IPS-11a (cell line): ENCODE data around the gene PTBP2.

Experiments used
- H3K4me3 ChIP-seq: one replicate; pipeline ENCODE4 v1.5.1; 2013; ENCODE audit warnings: low read depth, low read length, control low read depth

PTBP2 gene, protein sequence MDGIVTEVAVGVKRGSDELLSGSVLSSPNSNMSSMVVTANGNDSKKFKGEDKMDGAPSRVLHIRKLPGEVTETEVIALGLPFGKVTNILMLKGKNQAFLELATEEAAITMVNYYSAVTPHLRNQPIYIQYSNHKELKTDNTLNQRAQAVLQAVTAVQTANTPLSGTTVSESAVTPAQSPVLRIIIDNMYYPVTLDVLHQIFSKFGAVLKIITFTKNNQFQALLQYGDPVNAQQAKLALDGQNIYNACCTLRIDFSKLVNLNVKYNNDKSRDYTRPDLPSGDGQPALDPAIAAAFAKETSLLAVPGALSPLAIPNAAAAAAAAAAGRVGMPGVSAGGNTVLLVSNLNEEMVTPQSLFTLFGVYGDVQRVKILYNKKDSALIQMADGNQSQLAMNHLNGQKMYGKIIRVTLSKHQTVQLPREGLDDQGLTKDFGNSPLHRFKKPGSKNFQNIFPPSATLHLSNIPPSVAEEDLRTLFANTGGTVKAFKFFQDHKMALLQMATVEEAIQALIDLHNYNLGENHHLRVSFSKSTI

DNA sequence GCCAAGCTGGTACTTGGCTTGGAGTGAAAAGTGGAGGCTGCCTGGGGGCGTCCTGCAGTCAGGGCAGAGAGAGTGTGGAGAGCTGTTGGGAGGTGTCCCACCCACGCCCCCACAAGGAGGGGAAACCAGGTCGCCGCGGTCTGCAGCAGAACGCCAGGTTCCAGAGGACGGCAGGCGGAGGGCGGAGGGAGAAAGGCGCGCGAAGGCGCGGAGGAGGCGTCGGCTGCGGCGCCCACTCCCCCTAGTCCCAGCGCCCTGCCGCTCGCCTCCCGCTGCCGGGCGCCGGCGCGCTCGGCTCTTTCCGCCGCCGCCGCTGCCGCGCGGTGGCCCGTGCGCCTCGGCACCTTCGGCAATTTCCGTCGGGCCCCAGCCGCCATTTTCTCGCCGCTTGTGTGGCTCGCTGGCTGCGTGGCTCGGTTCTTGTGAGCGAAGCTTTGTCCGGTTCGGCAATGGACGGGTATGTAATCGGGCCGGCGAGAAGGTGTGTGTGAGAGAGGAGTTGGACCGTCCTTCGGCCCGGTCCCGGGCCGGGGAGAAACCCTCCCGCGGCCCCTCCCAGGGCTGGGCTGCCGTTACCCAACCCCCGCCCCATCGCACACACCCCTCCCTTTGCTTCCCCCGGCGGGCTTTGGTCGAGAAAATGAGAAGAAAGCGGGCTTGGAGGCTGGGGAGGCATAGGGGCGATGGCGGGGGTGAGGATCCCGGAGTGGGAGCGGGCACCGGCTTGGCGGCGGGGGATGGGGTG lies at the start of gene PTBP2:
Gene PTBP2 (plus strand): TSS at position 369 of the 745 bp plus-strand sequence. CDS start 81 bp downstream, at position 450.
- peak within 1 kb of the TSS; percentile 87 for H3K4me3 ChIP-seq

DNA sequence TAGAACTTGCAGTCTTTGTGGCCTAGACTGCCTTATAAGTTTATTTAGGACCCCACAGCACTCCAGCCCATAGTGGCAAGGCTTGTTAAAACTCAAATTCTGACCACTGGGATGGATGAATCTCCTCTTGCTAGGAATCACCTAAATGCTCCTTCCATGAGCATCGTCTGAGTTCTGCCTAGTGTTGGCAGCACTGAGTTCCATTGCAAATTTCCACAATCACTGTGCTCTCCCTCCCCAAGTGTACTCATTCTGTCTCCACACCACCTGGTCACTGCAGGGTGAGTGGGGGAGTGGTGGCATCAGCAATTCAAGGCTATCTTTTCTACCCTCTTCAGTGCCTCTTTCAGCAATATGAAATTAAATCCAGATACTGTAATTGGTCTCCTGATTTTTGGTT lies 46.7 kb upstream of the PTBP2 start:
- no peak overlapping the region for H3K4me3 ChIP-seq

DNA sequence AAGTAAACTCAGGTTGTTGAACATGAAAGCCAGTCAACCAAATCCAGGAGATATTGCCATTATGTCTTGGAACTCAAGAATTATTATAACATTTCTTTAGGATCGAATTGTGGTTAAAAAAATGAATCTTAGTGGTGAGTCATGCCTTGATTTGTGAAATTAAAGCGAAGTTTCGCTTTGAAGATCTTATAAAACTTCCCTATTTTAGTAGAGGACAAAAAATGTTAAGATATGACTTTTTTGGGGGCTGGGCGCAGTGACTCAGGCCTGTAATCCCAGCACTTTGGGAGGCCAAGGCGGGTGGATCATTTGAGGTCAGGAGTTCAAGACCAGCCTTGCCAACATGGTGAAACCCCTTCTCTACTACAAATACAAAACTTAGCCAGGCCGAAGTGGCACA lies 39.5 kb upstream of the PTBP2 start:
- no peak overlapping the region for H3K4me3 ChIP-seq

DNA sequence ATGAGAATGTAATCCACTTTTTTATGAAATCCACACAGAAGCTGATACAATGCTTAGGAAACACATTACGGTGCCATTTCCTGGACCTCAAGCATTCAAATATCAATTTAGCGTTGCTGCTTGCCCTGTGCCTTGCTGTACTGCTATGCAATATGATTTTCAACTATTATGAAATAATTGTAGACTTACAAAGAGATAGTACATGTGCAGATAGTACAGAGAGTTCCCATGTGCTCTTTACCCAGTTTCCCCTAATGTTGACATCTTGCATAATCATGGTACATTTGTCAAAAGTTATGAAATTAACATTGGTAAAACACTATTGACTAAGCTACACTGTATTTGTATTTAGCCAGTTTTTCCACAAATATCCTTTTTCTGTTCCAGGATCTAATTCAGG lies 37.7 kb upstream of the PTBP2 start:
- H3K4me3 ChIP-seq = no peak overlapping the region

DNA sequence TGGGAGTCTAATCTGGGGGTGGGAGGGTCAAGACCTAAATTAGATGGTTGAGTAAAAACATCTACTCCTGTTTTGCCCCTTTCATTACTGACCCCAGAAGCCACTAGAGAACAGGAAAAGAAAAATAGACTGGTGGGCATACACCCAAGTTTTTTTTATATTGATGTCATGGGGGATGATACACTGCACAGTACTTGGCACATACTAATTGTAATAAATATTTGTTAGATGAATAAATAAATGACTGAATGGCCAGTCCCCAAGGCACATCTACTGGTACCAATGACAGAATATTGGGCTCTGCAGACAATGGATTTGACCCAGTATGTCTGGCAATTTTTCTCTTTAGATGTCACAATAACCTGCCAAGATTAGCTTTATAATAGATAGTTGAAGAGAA lies 36.8 kb upstream of the PTBP2 start:
- no peak overlapping the region for H3K4me3 ChIP-seq

DNA sequence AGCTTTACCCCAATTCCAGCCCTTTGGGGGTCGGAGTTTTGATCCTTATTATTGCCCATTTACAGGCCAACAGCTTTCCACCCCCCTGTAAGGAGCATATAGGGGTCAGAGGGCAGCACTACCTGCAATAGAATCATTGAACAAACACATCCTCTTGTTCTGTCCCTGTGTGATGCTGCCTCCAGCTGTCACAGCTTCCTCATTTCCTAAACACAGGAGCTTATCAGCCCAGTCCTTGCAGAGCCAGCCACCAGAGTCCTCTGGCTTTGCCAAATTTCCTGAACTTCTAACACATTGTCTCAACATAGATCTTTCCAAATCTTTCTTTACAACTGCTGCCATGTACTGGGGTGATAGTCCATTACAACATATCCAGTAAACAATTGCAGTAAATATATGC lies 32.8 kb upstream of the PTBP2 start:
- no peak overlapping the region for H3K4me3 ChIP-seq

DNA sequence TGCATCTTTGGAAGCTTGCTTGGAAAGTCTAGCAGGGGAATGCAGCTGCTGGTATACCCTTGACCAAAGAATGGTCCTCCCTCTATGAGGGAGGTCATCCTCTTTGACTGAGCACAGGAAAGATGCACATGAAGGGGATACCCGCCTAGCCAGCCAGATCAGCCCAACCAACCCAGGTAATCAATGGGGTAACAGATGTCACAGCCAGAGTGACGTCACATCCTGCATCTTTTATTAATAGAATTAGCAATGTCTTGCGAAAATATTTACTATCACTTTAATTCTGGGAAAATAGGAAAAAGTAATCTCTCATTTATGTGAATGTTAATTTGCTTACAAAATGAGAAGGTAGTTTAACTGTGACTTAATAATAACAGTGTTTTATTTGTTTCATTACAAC lies 25.6 kb upstream of the PTBP2 start:
- H3K4me3 ChIP-seq = no peak overlapping the region

DNA sequence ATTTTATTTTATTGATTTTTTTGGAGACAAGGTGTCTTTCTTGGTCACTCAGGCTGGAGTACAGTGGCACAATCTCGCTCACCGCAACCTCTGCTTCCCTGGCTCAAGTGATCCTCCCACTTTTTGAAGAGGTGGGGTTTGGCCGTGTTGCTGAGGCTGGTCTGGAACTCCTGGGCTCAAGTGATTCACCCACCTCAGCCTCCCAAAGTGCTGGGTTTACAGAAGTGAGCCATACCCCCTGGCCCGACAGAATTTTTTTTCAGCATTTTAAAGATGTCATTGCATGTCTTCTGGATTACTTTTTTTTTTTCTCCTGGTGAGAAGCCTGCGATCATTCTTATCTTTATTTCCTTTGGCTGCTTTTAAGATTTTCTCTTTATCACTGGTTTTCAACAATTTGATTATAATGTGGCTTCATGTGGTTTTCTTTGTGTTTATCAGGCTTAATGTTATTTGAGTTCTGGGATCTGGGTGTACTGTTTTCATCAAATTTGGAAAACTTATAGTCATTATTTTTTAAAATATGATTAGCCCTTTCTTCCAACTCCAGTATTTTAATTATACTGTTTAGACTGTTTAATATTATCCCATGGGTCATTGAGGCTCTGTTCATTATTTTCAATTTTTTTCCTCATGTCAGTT lies 23.1 kb upstream of the PTBP2 start:
- no peak overlapping the region for H3K4me3 ChIP-seq

DNA sequence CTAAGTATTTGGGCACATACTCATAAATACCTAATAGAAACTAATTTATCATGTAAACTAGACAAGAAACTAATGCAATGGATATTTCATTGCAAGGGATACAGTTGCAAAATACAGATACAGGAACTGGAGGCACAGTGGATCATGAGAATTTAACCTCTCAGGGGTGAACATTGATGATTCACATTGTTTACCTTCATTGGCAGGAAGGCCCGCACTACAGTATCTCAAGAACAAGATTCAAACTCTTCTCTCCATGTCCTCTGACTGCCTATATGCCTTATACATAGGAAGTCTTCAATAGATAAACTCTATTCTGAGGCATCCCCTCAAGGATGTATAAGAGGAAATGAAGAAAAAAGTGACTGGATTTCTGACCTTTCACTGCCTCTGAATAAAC lies 18.4 kb upstream of the PTBP2 start:
- no peak overlapping the region for H3K4me3 ChIP-seq

DNA sequence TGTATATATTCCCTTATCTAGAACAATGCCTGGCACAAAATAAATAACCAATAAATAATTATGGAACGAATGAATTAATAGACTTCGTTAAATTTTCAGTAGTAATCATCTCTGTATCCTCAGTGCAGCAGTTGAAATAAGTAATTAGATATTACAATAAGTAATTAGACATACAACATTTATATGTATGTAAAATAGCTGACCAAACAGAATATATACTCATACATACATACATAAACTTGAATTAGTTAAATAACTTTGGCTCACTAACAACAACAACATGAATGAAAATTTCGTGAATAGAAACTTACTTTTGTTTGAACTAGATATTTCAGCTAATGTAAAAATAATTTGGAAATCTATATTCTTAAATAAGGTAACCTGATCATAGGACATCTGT lies 14.6 kb upstream of the PTBP2 start:
- H3K4me3 ChIP-seq = no peak overlapping the region

DNA sequence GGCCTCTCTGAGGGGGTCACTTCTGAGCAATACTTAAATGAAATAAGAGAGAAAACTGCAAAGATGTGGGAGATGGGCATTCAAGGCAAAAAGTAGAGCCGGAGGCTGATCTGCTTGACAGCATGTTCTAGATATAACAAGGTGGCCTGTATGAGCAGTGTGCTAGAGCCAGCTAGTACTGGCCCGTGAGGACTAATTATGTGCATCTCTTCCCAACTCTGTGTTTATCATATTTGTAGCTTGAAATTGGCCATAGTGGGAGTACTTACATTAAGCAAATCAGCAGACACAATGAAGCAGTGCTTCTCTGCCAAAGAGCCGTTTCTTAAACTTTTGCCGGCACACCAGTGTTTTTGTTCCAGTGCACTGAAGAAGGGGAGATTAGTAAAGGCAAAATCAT lies 13.1 kb upstream of the PTBP2 start:
- H3K4me3 ChIP-seq = no peak overlapping the region

DNA sequence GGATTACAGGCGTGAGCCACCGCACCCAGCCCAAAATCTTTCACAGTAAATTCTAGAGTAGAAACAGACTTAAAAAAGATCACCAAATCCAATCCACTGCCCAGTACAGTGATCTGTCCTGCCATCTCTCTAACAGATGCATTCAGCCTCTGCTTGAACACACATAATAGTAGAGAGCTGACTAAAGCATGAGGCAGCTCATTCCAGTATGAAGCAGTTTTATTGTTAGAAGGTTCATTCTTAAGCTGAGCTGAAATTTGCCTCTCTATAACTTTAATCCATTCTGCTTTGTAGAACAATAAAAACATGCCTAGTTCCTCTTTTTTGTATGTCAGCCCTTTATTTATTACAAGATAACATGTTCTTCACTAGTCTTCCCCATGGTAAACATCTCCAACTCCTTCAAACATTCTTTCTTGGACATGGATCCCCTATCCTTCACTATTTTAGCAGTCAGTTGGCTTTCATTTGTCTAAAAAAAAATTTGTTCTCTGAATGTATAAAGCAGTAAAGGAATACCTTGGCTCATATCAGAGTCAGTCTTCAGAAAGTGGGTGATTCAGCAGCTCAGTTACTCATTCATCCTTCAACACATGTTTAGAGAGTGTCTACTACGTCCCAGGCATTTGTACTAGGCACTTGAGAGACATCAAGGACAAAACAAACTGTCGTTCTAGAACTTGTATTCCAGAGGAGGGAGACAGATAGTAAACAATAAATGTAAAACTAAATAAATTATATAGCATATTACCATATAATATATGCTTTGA lies 10.7 kb upstream of the PTBP2 start:
- H3K4me3 ChIP-seq = no peak overlapping the region

DNA sequence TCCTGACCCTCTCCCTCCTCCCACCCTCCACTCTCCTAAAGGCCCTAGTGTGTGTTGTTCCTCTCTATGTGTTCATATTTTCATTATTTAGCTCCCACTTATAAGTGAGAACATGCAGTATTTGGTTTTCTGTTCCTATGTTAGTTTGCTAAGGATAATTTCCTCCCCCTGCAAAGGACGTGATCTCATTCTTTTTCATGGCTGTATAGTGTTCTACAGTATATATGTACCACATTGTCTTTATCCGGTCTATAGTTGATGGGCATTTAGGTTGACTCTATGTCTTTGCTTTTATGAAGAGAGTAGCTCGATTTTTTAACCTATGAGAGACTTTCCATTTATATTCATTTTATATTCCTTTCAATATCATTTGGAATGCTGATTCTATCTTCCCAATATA lies 7.9 kb upstream of the PTBP2 start:
- H3K4me3 ChIP-seq = no peak overlapping the region

DNA sequence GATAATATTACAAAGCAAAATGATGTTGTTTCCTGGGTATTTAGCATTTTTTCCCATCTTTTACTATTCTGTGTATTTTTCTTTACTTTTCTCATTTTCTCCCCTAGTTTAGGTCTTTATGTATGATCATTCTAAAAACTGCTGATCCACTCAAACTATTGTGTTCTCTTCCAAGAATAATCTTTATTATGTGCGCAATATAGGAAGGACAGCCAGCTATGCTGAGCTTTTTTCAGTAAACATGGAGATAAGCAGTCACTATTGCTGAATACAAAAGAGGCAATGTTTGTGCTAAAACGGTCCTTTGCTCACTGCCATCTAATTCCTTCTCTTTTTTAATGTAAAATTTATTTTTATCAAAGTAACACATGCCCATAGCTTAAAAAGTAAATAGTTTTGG lies 6.7 kb upstream of the PTBP2 start:
- no peak overlapping the region for H3K4me3 ChIP-seq

DNA sequence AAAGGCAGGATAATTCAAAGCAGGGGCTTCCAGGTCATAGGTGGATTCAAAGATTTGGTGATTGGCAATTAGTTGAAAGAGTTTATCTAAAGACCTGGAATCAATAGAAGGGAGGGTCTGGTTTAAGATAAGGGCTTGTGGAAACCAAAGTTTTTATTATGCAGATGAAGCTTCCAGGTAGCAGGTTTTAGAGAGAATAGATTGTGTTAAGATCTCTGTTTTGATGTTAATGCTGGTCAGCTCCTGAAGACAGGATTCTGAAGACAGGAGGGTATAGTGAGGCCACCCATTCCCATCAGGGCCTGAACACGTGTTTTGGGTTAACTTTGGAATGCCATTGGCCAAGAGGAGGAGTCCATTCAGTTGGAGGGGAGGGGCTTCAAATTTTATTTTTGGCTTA lies 6.1 kb upstream of the PTBP2 start:
- H3K4me3 ChIP-seq = no peak overlapping the region

DNA sequence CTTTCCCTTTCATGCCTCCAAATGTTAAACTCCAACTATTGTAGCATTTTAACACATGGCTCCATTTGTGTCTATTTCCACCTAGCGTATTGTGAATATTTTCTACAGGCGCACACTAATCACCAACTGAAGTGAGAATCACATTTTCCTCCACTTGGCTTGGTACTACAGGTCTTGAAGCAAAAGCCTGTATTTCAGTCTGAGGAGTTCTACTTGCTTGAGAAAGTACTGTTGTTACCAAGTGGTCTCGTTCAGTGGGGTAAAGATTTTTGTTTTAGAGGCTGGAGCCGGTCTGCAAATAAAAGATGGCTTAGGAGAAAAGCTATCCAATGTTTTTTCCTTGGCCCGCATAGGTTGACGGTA lies 550 bp upstream of the PTBP2 start:
- H3K4me3 ChIP-seq = peak overlapping the region; percentile 87

DNA sequence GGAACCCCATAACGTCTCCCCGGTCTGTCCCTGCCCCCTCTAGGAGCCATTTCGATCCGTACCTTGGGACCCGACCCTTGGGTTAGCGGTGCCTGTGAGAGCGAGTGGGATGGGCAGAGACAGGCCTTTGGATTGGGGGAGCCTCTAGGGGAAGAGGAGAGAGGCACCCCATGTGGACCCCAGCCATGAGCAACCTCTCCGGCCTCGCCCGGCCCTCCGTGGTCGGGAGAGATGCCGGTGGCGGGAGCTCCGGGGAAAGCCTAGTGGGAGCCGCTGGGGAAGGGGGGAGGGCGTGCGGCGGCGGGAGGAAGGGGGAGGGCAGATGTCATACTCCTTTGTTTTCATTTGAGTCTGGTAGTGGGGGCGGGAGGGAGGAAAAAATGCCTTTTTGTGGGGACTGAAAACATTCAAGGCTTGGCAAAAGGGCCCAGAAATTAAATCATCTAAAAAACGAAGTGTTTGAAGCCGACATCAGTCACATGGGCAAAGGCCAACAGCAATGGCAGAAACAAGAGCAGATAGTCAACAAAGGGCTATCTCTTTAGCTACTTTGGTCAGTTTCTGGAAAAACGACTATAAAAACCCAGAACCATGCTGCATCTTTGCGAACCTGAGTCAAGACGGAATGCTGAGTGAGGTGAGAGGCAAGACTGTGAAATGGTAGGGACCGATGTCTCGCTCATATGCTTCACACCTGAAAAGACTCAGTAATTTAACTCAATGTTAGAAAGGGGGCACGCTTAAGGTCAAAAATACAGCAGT lies 758 bp downstream of the PTBP2 start:
- H3K4me3 ChIP-seq = peak overlapping the region; percentile 87

DNA sequence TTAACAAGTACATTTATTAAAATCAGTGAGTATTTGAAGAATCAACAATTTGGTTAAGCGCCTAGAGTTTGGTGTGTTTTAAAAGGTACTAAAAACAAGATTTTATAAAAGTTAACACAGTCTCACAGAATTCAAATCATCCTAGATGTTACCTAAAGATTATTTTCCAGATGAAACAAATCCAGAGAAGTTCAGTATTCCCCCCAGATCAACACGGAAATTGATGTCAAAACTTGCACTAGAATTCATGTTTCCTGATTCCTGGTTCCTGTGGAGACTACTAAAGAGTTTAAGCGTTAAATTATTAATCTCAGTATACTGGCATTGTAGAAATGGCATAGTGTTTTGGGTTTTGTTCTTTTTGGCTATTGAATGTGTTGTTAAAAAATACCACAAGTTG lies 1.4 kb downstream of the PTBP2 start:
- peak overlapping the region; percentile 87 for H3K4me3 ChIP-seq

DNA sequence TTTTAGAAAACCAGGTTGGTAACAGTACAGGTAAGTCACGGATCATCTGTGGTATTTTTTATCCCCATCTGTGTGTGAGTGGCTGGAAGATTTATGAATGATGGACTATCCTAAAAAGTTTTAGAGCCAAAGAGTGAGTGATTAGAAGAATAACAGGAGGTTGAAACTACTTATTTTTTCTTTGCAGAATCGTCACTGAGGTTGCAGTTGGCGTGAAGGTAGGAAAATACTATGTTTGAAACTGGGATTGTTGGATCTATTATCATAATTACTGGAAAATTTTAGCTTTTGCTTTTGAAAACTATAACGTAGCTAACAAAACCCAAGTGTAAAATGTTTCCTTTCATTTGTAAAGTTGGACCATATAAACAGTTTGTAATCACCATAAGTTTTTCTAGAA lies 1.8 kb downstream of the PTBP2 start:
- H3K4me3 ChIP-seq = peak overlapping the region; percentile 87

DNA sequence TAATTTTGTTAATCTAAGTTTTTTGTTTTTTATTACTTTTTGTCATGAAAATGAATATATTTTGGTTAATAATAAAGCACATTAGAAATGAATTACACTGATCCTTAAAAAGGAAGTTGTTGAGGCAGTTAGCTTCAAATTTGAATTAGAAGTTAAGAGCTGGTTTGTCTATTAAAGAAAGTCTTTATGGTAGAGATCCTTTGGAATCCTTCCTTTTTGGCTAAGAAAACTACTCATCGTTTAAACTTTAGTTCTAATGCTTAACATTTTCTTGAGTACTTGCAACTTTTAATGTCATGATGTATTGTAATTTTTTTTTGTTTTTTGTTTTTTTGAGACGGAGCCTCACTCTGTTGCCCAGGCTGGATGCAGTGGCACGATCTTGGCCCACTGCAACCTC lies 2.4 kb downstream of the PTBP2 start:
- H3K4me3 ChIP-seq = no peak overlapping the region
